T-helper 22 cell (primary cell): ENCODE data around the gene PPP2R2C.

Experiments used
- DNase-seq: peaks from one replicate; pipeline ENCODE4 v3.0.0-alpha.2; 2020; ENCODE audit warnings: low read depth

The PPP2R2C gene

DNA sequence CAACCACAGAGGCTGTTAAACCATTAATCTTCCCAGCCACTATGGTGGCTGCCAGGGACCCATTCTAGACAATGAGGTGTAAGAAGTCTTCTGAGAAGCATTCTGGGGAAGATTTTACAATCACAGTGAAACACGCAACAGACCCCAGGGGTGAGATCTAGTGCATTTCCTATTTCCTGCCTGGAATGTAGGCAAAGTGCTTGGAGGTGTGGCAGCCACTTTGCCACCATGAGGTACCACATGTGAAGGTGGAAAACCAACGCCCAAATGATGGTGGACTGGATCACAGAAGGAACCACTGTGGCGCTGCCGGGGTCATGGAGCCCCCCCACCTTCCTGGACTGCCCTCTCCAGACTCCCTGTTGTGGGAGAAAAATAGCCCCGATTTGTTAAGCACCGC, 140.9 kb downstream of the PPP2R2C start:
- DNase-seq, result no peak

- no peak for DNase-seq
Observed at GRCh38 chr4:6331018-6331417, 141.4 kb downstream of the PPP2R2C start.

DNA sequence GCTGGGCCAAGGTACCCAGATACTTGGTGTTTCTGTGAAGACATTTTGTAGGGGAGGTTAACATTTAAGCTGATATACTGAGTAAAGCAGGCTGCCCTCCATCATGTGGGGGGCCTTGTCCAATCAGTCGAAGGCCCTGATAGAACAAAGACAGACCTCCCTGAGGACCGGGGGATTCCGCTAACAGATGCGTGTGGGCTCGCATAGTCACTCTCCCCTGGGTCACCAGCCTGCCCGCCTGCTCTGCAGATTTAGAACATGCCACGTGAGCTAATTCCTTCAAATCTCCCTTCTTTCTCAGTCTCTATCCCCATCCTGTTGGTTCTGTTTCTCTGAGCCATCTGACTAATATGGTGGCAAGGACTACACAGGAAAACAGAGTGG, 142.0 kb downstream of the PPP2R2C start:
- no peak for DNase-seq

DNA sequence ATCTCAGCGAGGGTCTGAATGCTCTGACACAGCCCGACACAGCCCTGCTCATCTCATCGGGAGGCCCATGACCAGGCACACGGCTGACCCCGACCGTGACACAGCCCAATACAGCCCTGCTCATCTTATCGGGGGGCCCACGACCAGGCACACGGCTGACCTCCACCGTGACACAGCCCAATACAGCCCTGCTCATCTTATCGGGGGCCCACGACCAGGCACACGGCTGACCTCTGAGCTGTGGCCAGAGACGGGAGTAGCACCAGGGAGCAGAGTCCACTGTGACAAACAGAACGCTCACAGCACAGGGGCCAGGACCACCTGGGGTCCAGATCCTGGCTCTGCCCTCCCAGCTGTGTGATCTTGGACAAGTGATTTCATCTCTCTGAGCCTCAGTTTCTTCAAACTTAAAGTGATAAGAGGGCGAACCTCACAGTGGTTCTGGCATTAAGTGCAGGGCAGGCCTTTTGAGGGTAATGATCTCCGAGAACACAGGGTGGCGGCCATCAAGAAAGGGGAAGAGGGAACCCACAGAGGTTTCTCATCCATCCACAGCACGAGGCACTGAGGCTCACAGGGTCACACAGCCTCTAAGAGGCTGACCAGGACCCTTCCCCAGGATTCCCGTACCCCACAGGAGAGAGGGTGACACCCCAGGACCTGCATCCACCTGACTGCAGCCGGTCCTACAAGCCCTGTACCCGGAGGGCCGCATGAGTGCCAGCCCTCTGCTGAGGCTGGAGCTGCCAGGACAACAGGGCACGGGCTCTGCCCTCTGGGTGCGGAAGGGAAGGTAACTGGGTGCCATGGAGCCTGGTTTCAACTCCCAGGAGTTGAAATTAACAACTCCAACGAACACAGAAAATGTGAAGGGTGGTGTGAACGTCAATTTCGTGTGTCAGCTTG, 142.7 kb downstream of the PPP2R2C start:
- DNase-seq, result no peak

DNA sequence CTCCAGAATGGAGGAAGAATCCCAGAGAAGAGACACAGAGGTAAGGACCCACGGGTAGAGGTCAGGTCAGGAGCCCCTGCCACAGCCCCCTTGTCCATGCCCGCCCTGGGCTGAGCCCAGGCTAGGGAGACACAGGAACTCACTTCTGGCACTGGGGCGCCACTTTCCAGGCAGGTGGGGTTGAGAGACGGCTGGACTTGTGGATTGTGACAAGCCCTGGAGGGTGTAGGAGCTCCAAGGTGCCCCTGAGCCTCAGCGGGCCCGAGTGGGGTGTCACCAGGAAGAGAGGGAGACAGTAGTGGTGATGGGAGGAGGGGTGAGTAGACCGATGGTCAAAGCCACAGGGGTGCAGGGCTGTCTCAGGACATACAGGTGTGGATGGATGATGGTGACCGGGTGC, 143.9 kb downstream of the PPP2R2C start:
- DNase-seq, result no peak

GRCh38 chr4:6327220-6327917, 145.0 kb downstream of the PPP2R2C start:
- DNase-seq, result peak; percentile 46

DNA sequence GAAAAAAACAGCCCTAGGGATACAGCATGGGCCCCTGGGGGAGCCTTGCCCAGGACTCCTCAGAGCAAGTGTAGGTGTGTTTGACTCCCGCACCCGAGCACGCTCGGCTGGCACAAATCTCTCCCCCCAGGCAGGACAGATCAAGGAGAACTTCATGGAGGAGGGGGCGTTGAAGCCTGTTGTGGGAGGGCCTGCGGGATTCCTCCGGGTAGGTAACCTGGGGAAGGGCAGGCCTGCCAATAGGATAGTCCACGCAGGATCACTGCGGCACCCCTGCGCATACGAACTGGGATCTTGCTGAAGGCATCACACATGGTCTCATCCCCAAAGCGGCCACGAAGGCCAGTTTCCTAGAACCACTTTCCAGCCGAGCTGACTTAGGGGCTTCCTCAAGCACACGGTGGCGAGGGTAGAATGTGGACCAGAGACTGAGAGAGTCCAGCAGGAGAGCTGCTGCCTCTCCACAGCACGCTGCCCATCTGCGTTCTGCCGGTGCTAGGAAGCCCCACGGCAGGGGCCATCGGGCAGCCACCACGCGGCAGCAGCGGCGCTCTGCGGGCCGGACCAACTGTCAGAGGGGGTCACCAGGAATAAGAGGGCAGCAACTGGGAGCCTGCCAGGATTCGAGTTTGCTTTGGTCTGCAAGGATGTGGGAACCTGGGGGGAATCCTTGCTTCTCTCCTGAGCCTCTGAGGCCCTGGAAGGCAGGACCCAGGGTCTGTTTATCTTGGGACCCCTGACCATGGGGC, 145.9 kb downstream of the PPP2R2C start:
- DNase-seq, result no peak

DNA sequence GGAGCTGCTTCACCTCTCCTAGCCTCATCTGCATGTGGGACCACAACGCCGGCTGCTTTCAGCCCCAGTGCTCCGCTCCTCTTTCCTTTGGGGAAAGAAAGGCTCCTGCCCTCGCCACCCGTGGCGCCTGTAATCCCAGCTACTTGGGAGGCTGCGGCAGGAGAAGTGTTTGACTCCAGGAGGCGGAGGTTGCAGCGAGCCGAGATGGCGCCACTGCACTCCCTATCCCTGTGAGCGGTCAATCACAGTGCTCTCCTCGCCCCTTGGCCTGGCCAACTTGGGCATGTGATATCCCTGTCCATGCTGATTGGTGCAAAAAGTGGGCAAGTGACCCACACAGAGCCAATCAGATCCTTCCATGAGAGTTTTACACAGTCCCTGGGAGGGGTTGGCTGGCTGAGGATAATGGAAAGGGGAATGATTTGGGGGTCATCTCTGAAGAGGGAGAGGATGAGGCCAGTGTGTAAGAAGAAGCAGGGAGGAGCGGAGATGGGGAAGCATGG, 146.6 kb downstream of the PPP2R2C start:
- no peak for DNase-seq

- no peak for DNase-seq
Observed at GRCh38 chr4:6324999-6325787, 147.2 kb downstream of the PPP2R2C start.

DNA sequence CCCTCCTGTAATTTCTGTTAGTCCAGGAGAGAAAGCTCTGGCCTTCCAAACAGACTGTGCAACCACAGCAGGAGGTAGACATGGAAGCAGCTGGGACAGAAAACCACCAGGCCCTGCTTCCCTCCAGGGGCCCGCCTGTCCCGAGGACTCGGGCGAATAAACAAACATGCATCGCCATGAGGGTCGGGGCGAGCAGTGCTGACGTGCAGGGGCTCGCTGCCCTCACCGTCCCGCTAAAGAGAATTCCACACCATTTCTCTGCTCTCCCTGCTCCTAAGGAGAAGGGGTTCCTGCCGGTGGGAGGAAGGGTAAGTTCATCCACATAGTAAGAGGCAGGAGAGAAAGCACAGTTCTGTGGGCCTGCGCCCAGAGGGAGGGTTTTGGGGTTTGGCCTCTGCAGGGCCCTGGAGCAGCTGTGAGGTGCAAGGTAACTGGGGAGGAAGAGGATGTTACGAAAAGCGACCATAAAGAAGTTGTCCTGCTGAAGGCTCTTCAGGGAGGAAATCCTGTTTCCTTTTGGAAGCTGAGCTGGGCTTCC, 147.9 kb downstream of the PPP2R2C start:
- DNase-seq, result no peak

DNA sequence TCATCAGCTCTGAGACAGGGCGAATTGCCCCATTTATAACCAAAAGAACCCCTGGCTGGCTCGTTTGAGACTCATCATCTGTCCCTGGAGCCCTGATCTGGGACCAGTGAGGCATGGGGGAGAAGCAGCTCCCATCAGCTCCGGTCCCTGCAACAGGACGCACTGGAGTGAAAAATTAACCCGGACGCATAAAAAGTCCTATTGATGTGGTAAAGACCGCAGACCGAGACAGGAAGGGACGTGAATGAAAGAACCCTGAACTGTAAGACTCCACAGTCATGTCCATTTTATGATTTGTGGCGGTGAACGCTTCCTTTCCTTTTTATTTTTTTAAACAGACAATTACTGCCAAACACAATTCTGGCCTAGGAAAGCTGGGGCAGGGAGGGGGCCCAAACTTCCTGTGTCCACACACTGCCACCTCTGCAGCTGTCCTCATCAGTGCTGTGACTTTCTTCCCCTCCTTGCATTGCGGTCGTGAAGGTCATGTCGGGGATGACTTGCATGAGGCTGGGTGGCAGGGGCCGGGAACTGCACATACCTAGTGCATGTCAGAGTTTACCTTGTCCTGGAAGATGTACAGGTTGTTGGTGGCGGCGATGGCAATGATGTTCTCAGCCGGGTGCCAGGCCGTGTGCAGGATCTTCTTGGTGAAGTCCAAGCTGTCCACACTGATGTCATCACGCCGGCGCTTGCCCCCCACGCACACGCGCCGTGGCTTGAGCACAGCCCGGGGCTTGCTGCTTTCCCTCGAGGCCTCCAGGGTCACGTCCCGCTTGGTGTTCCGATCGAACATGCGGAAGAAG, 149.4 kb downstream of the PPP2R2C start:
- DNase-seq, result no peak

GRCh38 chr4:6322067-6322760, 150.2 kb downstream of the PPP2R2C start:
- DNase-seq, result no peak

GRCh38 chr4:6321361-6321760, 151.1 kb downstream of the PPP2R2C start:
- DNase-seq, result no peak

GRCh38 chr4:6320663-6321062, 151.8 kb downstream of the PPP2R2C start:
- DNase-seq, result no peak

DNA sequence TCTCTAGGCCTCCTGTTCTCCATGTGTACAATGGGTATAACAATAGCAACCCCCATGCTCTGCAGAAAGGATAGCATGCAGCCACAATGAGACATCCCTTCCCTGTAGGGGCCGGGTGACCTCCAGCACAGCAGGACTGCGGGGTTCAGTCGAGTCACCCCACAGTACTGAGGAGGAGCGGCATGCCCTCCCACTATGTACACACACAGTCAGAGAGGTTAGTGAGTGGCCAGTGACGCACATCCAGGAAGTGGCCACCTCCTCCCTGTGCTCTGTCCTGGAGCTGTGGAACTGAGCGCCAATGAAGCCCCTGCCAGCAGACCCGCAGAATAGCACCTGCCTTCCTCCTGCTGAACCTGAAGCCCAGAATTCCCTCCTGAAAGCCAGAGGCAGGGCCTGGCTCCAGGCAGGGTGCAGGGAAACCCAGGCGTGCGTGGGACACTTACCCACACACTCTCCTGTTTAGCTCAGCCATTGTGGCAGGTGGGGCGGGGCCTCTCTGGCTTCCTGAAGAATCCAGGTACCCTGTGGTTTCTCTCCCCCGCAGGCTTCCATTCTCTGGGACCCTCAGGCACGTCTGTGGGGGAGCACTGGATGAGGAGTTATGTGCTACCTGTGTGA, 152.8 kb downstream of the PPP2R2C start:
- DNase-seq, result no peak

DNA sequence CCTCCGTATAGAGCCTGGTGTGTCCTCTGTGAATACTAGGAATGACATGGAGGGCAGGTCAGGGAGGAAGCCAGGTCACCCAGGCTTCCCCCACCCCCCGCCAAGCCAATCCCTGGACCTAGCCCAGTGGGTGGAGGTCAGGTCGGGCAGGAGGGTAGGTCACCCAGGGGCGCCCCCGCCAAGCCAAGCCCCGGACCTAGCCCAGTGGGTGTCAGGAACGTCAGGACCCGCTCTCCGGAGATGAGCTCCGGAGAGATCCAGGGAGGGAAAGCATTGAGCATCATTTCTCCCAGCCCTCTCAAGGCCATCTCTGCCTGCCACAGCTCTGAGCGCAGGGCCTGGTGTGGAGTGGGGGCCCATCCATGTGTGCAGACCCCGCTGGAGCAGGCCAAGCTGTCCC, 154.2 kb downstream of the PPP2R2C start:
- DNase-seq, result no peak

DNA sequence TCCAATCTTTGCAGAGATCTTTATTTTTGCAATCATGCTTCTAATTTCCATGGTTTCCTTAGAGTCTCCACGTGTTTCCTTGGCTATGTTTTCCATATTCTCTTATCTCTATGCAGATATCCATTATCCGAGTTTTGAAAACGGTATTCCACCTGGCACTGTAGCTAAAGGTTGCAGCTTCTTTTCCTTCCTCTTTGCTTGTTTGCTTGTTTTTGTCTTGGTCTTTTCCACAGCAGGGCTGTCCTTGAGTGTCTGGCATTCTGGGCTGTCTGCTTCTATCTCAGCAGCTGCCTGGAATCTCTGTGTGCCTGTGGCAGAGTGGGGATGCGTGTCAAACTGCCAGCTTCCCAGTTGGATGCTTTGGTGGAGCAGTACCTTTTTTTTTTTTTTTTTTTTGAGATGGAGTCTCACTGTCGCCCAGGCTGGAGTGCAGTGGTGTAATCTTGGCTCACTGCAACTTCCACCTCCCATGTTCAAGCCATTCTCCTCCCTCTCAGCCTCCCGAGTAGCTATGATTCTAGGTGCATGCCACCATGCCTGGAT, 155.9 kb downstream of the PPP2R2C start:
- no peak for DNase-seq

DNA sequence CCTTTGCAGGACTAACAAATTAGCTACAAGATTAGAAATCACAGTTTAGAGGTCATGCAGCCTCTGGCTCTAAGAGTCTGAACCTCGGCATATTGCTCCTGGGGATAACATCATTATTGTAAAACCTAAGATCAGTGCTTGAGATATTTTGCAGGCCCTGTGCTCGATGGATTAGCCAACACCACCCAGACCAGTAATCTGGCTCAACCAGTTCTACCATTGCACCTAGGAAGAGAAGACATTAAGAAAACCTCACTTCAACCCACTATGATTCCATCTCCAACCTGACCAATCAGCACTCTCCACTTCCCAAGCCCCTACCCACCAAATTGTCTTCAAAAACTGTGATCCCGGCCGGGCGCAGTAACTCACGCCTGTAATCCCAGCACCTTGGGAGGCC, 159.2 kb downstream of the PPP2R2C start:
- DNase-seq, result no peak

GRCh38 chr4:6309777-6310176, 162.6 kb downstream of the PPP2R2C start:
- no peak for DNase-seq
